ENCODE data around the gene PPP6R1.

DNA sequence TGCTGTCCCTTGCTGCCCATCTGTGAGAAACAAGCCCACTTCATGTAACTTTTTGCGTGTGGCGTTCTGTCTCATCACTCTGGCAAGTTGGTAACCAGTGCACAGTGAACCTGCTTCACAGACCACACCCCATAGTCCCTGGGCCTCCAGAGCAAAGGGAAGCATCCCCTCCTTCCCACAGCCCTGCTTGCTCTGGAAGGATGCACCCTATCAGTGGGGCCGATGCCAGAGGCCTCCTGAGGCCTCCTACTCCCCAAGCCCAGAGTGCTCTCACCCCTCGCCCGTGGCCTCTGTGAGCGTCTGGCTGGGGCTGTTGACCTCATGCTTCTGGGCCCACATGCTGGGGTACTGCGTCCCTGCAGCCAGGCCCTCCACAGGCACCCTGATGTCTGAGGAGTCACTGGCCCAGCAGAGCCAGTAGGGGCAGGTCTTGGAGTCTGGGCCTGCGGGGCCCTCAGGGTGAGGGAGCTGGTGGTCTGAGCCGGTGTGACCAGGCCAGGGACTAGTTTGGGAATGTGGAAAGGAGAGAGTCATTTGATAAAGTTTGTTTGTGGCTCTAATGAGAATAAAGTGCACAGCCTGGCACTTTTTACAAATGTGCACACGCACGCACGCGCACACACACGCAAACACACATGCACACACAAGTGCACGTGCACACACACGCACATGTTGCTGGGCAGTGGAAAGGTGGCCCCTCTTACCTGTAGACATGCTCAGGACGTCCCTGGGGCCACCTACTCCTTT, 35.4 kb downstream of the PPP6R1 start:
- TF ChIP-seq CTCF (IDR thresholded peaks at IDR 0.05) (no peak), POLR2A (IDR thresholded peaks at IDR 0.05) (no peak)
